HG03457 (cell line): ENCODE data around the gene HPSE2.

Experiments used
- ATAC-seq: cut with Tn5 transposase; IDR thresholded peaks from one replicate; pipeline ENCODE4 v1.9.1; 2021; ENCODE audit warnings: moderate number of reproducible peaks; ENCODE audit not compliant: unreplicated experiment

Gene HPSE2

DNA sequence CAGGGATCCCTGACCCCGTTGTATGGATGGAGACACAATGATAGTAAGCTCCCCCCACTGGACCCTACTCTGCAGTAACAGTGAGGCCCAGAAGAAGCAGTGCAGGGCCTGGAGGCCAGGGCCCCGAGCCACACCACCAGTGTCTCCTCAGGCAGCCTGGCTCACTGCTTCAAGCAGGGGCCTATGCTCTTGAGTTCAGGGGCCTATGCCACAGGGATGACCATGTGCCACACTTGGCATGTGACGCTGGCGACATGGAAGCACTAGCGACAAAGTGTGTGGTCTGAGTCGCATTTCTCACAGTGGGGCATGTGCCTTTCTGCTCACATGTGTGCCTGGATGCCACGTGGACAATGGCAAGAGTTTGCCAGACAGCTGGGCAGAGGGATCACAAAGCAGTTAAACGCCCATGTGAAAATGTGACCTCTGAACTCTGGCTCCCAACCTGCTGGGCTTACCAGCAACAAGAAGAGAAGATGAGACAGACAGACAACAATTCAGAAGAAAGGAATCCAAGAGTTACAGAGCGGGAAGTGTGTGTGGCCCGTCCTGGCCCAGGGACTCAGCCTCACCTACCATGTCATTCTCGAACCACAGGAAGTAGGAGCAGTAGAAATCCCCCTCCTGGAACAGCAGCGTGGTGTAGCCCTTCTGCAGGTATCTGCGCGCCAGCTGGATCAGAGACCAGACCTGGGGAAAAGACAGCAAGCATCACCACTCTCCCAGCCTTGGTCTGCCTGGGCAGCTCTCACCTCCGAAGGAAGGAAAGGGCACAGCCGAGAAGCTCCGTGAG lies 816.0 kb downstream of the HPSE2 start:
- no peak for ATAC-seq

DNA sequence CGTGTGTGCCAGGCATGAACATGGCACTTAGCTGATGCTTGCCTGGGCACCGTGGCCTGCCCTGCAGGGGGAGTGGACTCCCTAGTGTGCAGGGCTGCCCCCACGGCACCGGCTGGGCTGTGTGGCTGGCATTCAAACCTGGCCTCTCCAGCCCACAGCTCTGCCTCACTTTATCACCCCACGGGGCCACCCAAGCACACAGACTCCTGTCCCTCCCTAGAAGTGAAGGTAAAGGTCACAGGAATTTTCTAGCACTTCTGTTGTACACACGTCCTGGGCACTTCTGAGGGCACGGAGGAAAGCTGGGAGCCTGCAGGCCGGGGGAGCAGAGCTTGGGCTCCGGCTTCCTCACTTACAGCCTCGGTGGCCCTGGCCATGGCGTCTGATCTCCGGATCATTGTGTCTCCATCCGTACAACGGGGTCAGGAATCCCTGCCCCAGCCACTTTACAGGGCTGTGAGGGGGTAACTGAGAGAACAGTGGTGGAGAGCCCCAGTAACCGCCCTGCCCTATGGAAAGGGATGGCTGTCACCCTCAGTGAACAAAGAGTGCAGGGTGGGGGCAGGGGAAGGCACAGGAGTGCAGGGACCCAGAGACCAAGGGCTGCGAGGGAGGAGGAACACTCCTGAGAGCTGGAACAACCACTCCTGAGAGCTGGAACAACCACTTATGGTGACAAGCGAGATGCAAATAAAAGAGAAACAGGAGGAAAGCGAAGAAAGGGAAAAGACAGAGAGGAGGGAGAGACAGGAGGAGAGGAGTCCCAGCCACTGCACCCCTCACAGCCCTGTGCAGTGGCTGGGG lies 816.8 kb downstream of the HPSE2 start:
- no peak for ATAC-seq

DNA sequence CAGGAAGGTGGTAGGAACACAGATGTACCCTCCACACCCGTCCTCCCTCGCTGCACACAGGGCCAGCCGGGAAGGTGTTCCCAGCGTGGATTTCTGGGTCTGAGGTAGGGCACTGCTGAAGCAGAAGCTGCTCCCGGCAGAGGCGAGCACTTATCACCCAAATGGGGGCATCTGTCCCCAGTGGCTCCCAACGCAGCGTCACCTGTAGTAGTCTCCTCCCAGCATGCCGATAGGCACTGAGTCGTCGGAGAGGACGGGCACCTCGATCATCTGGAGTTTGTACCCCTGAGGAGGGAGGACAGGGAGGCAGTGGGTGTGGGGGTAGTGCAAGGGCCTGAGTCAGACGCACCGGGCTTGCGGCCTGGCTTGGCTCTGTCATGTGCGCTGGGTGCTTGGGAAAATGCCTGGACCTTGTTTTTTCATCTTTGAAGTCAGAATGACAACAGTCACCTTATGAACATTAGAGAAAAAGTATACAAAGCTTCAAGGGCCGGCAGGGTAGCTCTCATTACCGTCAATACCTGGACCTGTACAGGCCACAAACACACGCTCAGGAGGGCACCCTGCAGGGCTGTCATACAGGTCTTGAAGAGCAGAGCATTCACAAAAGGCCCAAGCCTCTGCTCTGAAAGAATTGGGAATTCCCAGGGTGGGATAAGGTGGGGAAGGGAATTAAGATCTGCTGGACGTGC lies 817.5 kb downstream of the HPSE2 start:
- ATAC-seq, result no peak

DNA sequence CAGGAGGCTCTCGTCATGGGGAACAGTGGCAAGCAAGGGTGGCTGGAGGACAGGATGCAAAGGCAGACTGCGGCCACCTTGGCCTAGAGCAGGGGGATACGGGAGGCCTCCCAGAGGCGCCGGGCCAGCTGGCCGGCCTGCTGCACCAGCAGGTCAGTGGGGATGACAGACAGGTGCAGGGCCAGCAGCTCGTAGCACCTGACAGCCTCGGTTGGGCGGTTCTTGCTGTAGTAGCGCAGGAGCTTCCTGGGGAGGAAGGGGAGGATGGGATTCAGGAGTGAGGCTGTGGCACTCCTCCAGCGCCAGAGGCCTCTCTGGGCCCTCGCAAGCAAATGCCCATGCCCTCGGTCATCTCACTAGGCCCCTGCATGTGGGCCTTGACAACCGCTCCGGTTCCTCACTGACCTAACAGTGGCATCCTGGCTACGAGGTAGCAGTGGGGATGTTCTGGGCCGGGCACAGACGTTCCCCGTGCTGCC lies 818.1 kb downstream of the HPSE2 start:
- no peak for ATAC-seq

DNA sequence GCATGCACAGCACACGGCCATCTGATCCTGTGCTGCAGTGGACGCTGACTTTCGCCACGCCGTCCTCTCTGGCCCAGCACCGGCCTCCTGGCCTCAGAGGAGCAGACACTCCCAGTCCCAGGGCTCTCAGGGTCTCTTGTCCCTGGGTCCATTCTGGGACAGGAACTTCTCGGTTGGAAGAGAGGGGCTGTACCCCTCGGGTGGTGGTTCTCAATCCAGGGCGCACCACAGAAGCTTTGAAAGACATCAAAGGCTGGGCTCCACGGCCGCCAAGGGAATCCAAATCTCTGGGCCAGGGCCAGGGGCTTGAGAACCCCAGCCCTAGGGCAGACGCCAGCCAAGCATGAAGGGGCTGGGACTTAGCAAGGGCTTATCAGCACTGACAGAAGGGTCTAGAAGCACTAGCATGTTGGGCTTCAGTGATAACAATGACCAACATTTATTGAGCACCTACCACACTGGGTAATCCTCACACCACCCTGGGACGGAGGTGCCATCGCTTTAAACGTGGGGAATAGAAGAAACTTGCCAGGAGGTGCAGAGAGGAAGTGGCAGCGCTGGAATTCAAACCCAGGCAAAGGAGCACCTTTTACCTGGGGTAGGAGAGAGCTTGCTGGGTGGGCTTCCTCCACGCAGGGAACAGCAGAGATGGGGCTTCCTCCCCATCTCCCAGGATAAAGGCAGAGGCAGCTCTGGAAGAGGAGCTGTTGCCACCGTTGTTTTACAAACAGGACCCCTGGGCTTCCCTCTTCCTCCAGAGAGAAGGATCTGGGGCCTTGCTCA lies 818.9 kb downstream of the HPSE2 start:
- ATAC-seq, result no peak

DNA sequence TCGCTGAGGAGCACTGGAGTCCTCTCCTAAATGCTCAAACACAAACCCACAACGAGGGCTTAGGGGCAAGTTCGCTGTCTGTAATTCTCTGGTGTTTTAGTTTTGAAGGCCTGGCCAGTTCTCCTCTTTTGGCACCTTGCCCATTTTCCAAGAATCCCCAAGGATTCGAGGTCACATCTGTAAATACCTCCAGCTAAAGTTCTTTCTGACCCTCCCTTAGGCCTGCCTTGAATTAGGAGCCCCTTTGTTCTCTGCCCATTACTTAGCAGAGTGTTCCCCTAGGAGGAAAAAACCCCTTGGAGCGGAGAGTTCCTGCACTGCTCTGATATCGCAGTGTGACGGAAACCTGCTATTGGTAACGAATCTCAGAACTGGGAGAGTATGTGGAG lies 819.9 kb downstream of the HPSE2 start:
- no peak for ATAC-seq

DNA sequence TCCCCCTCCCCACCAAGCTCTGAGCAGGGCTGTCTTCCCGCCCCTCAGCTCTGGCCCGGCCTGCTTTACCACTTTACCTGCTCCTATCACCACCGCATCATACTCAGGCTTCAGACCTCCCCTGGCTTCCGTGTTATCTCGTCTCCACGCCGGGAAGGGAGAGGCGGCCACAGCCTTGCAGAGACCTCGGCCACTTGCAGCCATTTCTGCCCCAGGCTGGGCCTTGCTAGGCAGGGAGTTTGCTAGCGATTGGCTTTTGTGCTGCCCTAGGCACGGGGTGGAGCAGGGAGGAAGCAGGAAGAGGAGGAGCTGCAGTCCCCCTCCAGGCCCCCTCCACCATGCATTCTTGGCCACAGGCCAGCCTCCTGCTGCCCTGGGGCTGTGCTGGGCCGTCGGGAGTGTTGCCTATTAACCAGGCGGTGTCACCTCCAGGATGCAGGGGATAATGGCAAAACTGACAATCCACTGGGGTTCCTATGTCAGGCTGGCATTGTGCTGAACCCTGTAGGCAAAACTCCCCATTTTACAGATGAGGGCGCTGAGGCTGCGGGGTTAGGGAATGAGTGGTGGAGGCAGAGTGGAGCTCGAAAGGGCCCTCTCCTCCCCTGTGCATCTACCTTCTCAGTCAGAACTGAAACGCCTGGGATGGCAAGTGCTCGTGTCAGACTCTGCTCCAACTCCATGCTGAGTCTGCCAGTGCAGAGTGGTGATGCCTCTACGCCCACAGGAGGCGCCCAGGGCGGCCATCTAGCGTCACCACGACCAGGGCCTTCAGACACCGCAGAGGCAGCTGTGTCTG lies 820.5 kb downstream of the HPSE2 start, which contains the start of gene PYROXD2:
PYROXD2 (minus strand) TSS at position 251 of the 799 bp plus-strand sequence; CDS start at position 204, 47 bp downstream.
- no peak for ATAC-seq

DNA sequence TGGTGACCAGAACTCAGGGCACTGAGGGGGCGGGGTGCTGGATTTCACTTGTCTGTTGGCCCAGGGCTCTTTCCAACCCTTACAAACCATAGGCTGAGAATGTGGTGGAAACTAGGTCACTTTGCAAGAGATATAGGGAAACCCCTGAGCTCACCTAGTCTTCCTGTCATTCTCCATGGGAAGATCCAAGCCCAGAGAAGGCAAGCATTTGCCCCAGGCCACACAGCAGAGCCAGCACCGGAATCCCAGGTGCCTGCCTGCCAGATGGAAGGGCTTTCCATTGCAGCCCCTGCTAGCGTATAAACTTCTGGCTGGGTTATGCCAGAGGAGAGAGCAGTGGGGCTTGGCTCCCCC lies 821.1 kb downstream of the HPSE2 start:
- no peak for ATAC-seq

DNA sequence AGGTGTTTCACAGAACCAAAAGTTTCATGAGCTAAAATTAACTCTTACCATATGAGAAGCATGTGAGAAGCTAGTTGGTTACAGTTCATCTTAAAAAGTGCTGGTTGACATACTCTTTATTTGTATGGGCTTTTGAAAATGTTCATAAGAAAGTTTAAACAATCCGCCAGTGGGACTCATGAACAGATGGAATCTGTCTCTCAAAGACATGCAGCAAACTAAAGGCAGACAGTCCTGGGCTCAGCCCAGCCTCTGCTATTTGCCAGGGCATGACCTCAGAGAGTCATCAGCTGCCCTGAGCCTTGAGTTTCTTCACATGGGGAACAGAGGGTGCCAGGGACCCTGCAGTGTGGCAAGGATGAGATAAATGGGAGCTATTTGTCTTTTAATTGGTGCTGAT lies 823.9 kb downstream of the HPSE2 start:
- no peak for ATAC-seq

DNA sequence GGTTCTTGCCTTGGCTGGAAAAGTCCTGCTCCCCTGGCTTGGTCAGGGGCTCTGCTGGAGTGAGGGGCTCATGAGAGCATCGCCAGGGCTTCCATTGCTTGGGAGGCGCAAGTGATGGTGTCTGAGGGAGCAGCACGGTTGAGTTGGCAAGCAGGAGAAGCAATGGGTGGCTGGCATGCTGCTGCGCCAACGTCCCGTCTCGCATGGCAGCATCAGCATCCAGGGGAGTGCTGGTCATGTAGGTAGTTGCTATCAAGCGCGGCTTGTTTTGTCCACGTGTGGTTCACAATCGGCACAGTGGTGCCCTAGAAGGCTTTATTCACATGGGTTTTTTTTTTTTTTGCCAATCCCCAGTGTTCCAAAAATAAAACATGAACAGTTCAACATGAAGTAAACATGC lies 824.5 kb downstream of the HPSE2 start:
- no peak for ATAC-seq

DNA sequence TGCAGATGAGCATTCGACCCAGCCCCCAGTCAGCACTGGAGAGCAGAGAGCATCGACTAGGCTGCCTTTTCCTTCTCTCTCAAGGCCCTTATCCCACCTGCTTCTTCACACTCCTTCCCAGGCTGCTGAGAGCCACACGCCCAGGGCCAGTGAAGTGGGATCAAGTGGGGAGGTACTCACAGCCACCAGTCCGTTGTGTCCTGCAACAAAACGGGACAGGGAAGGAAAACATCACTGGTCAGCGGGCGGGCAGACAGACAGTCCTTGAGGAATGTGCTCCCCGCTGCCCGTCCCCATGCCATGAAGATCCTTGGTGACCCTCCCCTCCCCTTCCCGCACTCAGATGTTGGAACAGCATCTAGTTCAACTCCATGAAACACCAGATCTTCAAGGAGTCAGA lies 824.9 kb downstream of the HPSE2 start:
- no peak for ATAC-seq

DNA sequence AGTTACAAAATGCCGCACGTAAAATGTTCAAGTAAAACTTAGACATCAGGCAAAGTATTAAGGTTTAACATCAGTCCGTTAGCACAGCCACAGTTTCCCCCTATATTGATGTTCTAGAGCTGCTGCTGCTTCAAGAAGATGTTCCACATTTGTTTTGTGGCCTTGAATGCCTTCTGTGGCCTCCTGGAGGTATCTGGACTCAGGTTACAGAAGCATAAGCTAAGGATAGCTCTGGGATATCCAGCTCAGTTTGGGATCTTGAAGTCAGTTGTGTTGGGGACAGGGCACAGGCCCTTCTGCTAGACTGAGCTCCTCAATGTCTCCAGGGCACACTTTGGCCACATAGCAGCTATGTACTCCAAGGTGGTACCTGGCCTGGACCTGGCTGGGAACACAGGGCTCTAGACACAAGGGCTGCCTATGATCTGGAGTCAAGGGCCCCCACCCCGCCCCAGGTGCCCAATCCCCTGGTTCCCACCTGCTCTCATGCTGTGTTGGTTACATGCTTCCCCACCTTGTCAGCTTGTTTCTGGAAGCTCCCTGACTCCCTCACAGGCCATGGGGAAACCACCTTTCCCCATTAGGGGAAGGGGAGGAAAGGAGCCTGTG lies 825.4 kb downstream of the HPSE2 start:
- no peak for ATAC-seq

DNA sequence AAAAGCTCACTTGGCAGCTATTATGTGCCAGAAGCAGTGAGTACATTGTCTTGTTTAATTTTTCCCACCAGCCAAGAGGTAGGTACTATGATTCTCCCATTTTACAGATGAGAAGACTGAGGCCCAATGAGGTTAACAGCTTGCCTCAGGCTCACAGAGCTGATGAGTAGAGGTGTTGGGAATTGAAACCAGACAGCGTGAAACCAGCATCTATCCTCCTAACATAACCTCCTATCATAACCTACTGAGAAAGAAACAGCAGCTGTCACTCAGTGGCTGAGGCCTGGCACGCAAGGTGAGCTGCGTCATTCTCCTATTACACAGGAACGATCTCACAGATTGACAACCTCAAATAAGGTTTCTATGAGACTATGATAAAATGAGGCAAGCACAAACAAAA lies 826.9 kb downstream of the HPSE2 start:
- no peak for ATAC-seq

DNA sequence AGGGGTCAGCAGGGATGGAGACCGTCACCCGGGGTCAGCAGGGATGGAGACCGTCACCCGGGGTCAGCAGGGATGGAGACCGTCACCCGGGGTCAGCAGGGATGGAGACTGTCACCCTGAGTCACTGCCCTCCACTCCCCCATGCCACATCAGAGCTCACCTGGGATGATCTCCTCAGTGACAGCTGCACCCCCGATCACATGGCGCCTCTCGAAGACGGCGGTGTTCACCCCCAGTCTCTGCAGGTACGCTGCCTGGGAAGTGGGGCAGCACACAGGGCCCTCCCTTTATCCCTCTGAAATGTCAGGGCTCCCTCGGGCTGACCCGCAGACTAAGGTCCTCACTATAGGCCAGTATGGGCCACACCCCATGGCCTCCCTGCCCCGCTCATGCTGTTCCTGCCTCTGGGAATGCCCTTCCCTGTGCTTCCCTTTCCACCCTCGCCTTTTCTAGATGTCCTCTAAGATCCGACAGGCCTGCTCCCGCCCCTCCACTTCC lies 827.9 kb downstream of the HPSE2 start:
- no peak for ATAC-seq
